ENCODE data around the gene POU2F1.

DNA sequence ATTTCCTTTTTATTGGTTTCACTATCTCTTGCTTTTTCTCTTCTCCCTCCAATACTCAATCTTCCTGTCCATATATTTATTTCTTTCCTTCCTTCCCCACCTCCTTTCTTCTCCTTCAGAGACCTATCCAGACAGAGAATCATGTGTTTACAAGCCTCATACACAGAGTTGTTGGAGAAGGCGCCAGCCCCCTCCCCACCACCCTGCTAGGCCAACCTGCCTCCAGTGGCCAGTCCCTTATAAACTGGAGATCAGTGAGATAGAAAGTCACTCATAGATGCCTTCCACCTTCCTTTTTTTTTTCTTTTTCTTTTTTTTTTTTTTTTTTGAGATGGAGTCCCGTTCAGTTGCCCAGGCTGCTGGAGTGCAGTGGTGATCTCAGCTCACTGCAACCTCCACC lies 244.3 kb downstream of the POU2F1 start:
- no peak for TF ChIP-seq BHLHE40 (IDR thresholded peaks at IDR 0.05; ENCODE audit: borderline replicate concordance)
- no peak for TF ChIP-seq L3MBTL2 (conservative IDR thresholded peaks at IDR 0.05)
- no peak for TF ChIP-seq FOXM1 (IDR thresholded peaks at IDR 0.05; ENCODE audit: borderline replicate concordance)
- no peak for TF ChIP-seq FOXK2 (IDR thresholded peaks at IDR 0.05)
- TF ChIP-seq SP1 (IDR thresholded peaks at IDR 0.05): no peak
- TF ChIP-seq ELF4 (IDR thresholded peaks at IDR 0.05): no peak
- TF ChIP-seq, protein P1, sequence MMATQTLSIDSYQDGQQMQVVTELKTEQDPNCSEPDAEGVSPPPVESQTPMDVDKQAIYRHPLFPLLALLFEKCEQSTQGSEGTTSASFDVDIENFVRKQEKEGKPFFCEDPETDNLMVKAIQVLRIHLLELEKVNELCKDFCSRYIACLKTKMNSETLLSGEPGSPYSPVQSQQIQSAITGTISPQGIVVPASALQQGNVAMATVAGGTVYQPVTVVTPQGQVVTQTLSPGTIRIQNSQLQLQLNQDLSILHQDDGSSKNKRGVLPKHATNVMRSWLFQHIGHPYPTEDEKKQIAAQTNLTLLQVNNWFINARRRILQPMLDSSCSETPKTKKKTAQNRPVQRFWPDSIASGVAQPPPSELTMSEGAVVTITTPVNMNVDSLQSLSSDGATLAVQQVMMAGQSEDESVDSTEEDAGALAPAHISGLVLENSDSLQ (IDR thresholded peaks at IDR 0.05): no peak

Measured in HEK293T (cell line).